GM19099 (cell line): ENCODE measurements around the gene FAM124A.

ENCODE experiments used
- POLR2A ChIP-seq: IDR thresholded peaks from 3 replicates; pipeline ENCODE4 v1.6.1; 2011; ENCODE audit warnings: low read depth; ENCODE audit not compliant: insufficient read length; ENCODE audit errors: extremely low read depth

Gene FAM124A

GRCh38 chr13:51324714-51325420 is 102.7 kb downstream of the FAM124A start:
- no peak for TF ChIP-seq POLR2A

- TF ChIP-seq POLR2A, result no peak
These were observed 103.6 kb downstream of the FAM124A start for GRCh38 chr13:51325837-51326236.

GRCh38 chr13:51326777-51327176 is 104.6 kb downstream of the FAM124A start:
- TF ChIP-seq POLR2A, result no peak

GRCh38 chr13:51327961-51328360 is 105.8 kb downstream of the FAM124A start:
- TF ChIP-seq POLR2A, result no peak

GRCh38 chr13:51328488-51328887 is 106.3 kb downstream of the FAM124A start:
- TF ChIP-seq POLR2A, result no peak

- no peak for TF ChIP-seq POLR2A
These were observed 107.4 kb downstream of the FAM124A start for GRCh38 chr13:51329606-51330005.

GRCh38 chr13:51330791-51331190 is 108.6 kb downstream of the FAM124A start:
- TF ChIP-seq POLR2A, result no peak

- no peak for TF ChIP-seq POLR2A
These were observed 109.2 kb downstream of the FAM124A start for GRCh38 chr13:51331354-51331861.

GRCh38 chr13:51332566-51333361 is 110.6 kb downstream of the FAM124A start:
- no peak for TF ChIP-seq POLR2A

GRCh38 chr13:51333421-51333820 is 111.2 kb downstream of the FAM124A start:
- no peak for TF ChIP-seq POLR2A

- no peak for TF ChIP-seq POLR2A
These were observed 111.6 kb downstream of the FAM124A start for GRCh38 chr13:51333826-51334225.
